ENCODE measurements around the gene GPATCH2L.

- TF ChIP-seq, protein P1, sequence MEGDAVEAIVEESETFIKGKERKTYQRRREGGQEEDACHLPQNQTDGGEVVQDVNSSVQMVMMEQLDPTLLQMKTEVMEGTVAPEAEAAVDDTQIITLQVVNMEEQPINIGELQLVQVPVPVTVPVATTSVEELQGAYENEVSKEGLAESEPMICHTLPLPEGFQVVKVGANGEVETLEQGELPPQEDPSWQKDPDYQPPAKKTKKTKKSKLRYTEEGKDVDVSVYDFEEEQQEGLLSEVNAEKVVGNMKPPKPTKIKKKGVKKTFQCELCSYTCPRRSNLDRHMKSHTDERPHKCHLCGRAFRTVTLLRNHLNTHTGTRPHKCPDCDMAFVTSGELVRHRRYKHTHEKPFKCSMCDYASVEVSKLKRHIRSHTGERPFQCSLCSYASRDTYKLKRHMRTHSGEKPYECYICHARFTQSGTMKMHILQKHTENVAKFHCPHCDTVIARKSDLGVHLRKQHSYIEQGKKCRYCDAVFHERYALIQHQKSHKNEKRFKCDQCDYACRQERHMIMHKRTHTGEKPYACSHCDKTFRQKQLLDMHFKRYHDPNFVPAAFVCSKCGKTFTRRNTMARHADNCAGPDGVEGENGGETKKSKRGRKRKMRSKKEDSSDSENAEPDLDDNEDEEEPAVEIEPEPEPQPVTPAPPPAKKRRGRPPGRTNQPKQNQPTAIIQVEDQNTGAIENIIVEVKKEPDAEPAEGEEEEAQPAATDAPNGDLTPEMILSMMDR (conservative IDR thresholded peaks at IDR 0.05), result no peak
- no peak for TF ChIP-seq ZFX (IDR thresholded peaks at IDR 0.05)
Observed at GRCh38 chr14:76138119-76138757, 13.5 kb upstream of the GPATCH2L start.
